GM08714 (cell line): ENCODE measurements around the gene GABPB2.

ENCODE experiments used
- H3K4me3 ChIP-seq: fragments of 200-500 bp; sonication (Bioruptor generic); 2 replicates; pipeline ENCODE4 v1.5.1; 2014; ENCODE audit warnings: mild to moderate bottlenecking, low read length, inconsistent platforms
- ZNF274 ChIP-seq: IDR thresholded peaks from 2 replicates; pipeline ENCODE4 v1.6.1; 2012; ENCODE audit warnings: mild to moderate bottlenecking, low read depth, low read length

The GABPB2 gene

DNA sequence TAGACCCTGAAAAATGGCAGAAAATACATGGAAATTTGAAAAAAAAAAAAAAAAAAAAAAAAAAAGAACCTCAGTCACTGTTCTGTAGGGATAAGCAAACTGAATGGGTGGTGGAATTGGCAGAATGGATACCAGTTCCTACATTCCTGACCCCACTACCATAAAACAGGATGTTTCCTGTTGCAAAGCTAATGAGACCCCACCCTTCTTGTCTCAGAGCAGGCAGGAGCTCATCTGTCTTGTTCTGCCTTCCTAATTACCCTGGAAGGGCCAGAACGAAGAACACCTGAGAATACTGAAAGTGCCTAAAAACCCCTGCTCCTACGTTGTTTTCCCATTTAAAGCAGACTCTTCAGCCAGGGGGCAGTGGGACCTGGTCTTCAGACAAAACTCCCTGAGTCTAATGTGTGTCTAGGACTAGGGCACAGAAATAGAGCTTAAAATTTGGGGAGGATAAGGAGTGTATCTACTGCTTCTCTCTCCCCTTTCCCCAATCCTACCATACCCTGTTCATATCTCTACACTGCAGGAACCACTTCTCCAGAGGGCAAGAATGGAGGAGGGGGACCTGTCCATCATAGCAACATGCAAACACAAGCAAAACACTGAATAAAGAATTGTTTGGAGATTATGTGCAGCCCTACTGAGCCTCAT lies 19.1 kb upstream of the GABPB2 start:
- TF ChIP-seq ZNF274, result no peak
- H3K4me3 ChIP-seq, result no peak overlapping the region

DNA sequence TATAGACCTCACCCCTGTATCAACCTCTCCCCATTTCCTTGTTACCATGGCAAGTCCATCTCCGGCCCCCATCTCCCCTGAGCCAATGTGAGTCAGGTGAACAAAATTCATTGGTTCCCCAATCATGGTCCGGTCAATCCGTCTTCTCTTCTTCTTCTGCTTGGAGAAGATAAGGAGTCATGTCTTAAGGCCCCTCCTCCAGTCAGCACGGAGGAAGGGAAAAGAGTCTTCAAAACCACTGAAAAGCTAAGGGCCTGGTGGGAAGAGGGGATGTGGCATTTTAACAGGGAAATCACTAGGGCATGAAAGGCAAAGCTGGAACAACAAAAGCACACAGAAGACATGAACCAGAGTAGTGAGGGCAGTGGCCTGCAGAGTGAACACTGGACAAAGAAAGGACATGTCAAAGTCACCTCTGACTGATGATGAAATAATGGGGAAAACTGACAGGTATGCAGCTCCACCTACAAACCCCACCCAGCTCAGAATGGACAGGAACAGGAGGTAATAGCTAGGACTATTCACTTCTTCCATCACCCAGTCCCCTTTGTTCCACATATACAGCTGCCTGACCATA lies 15.5 kb upstream of the GABPB2 start:
- H3K4me3 ChIP-seq, result no peak overlapping the region
- TF ChIP-seq ZNF274, result no peak

DNA sequence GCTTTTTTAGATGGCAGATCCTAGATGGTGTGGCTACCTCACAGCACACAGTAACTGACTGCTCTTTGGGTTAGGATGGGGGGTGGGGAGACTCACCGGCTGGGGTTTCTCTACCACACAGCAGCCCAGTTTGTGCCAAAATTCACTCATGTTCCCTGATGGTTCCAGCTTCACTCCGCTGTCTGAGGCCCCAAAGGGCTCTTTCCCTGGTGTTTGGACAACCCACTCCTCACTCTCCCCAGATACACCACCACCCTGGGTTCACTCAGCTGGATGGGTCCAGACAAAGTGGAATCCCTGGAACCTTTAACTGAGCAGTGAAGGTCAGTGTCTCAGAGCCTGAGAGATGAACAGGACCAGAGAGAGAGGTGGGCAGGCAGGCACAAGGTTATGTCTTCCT lies 15.0 kb upstream of the GABPB2 start:
- TF ChIP-seq ZNF274, result no peak
- no peak overlapping the region; the same call in 1 of the 2 replicates for H3K4me3 ChIP-seq

DNA sequence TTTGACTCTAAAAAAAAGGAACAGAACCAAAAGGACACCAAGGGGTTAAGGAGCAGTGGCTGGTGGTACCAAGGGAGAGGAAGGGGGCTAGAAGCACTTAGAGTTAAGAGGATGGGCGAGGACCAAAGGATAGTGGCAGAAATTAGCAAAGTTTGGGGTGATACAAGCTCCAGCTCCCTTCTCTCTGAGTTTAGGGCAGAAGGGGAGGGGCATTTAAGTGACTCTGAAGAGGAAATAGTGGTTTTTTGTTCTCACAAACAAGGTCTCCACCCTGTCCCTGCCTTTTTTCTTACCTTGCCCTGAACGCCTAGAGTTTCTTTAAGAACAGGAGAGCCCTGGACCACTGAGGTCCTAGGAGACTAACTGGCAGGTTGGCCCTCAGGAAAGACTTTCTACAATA lies 14.4 kb upstream of the GABPB2 start:
- no peak for TF ChIP-seq ZNF274
- no peak overlapping the region; the same call in 1 of the 2 replicates for H3K4me3 ChIP-seq

DNA sequence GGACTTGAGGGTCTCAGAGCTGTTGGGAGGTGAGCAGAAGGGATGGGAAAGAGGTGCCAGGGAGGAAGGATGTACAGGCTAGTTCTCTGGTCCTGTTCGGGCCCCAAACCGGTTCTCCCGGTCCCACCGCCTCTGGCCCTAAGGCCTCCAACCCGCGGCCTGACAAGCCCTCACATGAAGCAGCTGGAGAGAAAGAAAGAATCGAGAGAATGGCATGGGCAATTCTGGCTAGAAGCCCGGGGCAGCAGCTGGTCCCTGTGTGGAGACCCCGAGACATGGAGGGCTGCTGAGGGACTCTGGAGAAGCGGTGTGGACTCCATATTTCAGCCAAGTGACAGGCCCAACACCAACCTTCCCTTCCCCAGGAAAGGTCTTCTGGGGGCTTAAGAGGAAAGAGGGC lies 11.9 kb upstream of the GABPB2 start:
- peak overlapping the region; percentile 96 for H3K4me3 ChIP-seq
- no peak for TF ChIP-seq ZNF274

DNA sequence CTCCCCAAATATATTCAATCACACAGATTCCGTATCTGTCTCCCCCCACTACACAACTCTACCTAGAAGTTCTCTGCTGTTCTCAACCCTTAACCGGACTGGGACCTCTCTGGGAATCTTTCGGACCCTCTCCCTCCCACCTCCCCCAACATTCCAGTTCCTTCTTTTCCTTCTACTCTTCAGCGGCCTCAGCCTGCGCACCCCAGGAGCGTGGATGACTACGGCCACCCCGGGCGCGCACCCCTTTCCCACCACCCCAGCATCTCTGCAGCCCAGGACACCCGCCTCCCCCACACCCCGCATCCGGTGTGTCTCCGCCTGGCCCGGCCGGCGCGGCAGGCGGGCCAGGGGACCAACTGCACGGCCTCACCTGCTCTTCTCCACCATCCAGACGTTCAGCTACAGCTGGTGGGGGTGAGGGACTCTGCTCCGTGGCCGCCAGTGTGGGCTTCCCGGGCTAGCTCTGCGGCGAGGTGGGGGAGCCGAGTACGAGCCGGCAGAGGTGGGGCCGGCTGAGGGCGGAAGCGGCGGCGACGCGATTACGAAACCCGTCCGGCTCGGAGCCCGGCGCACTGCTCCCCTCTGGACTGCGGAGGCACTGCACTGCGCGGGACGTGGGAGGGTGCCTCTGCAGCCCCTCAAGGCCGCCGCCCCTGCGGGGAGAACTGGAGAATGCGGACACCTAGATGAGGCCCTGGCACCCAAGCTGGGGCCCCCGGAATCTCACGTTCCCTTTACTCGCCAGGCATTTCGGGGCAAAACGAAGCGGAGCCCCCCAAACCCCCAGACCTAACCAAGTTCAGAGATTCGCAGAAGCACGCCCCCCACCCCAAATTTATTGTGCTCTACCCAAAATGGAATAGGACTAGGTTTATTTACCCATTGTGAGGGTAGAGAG lies 11.2 kb upstream of the GABPB2 start, which contains the start of gene CDC42SE1:
TSS of gene CDC42SE1 (minus strand) at position 514 of the 898 bp plus-strand sequence. CDS start 3,892 bp downstream, outside the sequence.
- H3K4me3 ChIP-seq, result peak within 1 kb of the TSS; percentile 96
- TF ChIP-seq ZNF274, result no peak

DNA sequence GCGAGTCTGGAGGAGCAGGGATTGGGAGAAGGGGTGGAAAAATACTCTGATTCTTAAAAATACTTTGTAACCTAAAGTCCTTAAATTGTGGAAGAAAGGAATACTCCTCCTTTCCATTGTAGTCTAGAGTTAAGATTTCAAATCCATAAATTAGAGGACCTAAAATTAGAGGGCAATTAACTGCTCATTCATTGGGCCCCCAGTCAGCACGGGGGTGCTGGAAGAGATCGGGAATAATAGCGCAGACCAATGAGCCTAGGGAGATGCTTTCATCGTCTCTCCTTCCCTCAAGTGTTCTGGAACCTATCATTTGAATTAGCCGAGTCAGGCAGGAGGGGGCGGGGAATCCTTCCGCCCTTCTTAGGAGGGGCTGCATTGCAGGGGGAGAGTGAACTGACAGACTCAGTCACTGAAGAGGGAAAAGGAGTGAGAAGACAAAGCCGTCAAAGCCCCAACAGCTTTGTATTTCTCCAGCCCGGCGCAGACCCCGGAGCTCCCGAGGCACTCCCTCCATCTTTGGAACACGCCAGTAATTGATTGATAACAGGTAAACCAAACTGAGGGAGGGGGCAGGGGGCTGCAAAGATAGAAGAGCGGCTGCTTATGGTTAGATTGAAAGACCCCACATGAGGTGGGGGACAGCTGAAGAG lies 10.4 kb upstream of the GABPB2 start, which contains the start of gene MLLT11:
TSS of gene MLLT11 (plus strand) at position 391 of the 650 bp plus-strand sequence. CDS start 6,828 bp downstream, outside the sequence.
- TF ChIP-seq ZNF274, result no peak
- H3K4me3 ChIP-seq, result peak within 1 kb of the TSS; percentile 96

DNA sequence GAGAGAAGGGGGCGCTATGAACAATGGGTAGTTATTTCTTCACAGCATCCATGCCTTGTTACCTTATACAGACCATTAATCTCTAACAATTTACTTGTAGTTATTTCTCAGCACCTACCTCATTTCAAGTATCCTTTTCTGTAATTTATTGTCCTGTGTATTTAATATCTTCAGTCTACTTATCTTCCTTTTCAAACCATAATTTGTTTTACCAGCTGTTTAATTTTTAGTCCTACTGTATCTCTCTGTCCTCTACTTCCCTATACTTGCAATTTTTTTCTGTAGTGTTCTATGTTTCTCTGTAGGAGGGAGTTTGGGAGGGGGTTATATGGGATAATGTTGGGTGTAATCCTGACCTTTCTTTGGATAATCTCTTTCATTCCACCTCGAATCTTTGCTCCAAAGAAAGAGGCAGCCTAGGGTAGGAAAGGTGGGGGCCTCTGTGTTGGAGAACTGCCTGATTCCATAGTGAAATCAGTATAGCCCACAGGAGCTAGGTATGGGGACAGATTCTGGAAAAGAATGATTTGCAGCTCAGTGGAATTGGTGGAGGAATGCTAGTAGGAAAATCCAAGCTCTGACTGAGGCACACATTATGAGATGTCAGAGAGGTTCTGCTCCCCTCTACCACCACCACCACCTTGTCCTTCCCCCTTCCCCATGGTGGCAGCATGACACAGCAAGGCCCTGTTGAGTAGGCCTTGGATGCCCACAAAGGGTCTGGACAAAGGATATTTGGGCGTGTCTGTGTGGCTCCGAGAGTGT lies 9.7 kb upstream of the GABPB2 start:
- H3K4me3 ChIP-seq, result peak overlapping the region; percentile 96
- TF ChIP-seq ZNF274, result no peak

DNA sequence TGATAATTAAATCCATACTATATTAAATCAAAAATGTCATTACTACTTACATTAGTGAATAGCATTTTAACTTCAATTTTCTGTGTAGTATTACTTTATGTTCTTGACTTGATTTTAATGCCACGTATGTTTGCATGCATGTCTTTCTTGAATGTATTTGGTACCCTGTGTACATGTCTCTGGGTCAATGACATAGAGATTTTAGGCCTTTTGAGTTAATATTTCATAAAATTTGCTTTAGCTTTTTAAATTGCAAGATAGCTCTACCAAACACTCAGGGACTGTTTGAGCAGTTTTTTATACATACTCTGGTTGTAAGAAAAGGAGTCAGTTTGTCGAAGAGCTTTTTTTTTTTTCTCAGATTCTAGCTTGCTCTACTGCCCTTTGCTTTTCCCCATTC lies 8.9 kb upstream of the GABPB2 start:
- H3K4me3 ChIP-seq, result no peak overlapping the region; the same call in 1 of the 2 replicates

DNA sequence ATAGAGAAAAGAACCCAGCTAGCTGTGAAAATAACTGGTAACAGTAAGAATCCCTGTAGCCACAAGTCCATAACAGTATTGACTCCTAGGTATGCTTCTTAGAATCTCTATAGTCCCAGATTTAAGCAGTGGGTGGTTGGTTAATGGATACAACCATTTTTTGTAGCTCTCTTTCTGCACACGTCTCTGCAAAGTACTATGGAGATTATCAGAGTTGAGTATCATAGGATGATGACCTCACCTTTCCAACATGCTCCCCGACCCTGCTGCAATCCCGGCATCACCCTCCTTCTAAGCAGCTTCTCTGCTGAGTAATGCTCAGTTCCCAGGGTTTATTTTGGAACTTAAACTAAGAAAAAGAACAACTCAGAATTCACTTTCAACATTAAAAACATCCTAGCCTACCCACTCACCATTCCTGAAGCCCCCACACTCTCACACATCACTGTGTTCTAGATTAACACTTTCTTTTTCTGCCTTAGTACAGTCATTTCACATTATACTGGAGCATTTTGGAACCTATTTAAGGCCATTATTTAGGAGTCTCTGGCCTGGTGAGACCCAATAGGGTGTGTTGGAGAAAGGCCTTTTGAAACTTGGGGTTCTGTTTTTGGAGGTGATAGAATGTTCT lies 7.7 kb upstream of the GABPB2 start:
- no peak overlapping the region for H3K4me3 ChIP-seq
- no peak for TF ChIP-seq ZNF274

More for the DNA sequence above, 8.9 kb upstream of the GABPB2 start:
- no peak for TF ChIP-seq ZNF274

DNA sequence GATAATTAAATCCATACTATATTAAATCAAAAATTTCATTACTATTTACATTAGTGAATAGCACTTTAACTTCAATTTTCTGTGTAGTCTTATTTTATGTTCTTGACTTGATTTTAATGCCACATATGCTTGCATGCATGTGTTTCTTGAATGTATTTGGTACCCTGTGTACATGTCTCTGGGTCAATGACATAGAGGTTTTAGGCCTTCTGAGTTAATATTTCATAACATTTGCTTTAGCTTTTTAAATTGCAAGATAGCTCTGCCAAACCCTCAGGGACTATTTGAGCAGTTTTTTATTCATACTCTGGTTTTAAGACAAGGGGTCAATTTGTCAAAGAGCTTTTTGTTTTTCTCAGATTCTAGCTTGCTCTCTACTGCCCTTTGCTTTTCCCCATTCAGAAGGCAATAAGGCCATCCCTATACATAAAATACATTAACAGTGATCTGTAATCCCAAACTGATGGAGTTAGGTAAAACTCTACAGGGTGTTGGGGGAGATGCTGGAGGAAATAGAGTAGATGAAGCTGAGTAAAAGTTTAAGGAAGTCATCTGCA lies 5.4 kb upstream of the GABPB2 start:
- no peak for TF ChIP-seq ZNF274
- no peak overlapping the region for H3K4me3 ChIP-seq

DNA sequence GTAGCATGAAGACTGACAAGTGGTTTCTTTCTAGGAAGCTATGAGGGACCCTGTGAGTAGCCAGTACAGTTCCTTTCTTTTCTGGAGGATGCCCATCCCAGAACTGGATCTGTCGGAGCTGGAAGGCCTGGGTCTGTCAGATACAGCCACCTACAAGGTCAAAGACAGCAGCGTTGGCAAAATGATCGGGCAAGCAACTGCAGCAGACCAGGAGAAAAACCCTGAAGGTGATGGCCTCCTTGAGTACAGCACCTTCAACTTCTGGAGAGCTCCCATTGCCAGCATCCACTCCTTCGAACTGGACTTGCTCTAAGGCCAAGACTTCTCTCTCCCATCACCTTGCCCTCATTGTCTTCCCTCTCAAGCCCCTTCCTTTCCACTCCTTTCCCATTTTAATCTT lies 3.4 kb upstream of the GABPB2 start:
- H3K4me3 ChIP-seq, result no peak overlapping the region
- no peak for TF ChIP-seq ZNF274

DNA sequence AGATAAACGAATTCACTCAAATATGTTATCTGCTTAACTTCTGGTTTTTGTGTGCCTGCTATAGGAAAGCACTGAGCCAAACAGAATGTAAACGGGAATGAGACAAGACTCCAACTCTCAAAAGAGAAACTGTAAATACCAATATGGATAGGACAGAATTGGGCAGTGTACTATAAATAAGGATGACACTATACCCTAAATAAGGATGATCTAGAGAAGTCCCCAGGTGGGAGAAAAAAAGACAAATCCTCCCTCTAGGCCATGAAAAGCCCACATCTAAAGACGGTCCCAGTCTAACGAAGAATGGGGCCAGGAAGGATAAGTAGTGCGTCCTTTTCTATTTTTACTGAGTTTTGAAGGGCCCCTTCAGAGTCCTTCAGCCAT lies 1.5 kb upstream of the GABPB2 start:
- TF ChIP-seq ZNF274, result no peak
- no peak overlapping the region; the same call in 1 of the 2 replicates for H3K4me3 ChIP-seq
